Measurements from ENCODE around the gene CRIP2.

The CRIP2 gene

DNA sequence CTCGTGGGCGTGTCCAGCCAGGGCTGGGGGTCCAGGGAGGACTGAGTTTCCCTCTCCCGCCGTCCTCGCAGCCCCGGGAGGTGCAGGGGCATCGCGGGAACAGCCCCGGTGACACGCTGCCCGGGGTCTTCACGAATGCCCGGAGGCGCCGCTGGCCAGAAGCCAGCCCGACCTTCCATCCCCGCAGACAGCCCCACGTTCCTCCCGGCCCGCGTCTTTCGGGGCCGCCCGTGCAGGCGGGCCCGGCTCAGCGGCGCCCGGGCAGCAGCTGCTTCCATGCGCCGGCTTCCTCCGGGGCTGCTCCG is 15.6 kb downstream of the CRIP2 start:
- DNase-seq (ENCODE audit: low spot score) = no peak
- H2BK120ac ChIP-seq (ENCODE audit: low read depth, low read length) = peak overlapping the region; percentile 81
- peaks cover 2 to 11% of the 10 kb centered on the region in 2 donors for H3K36me3 ChIP-seq (replicated peaks in 1 of 2; ENCODE audit: control insufficient read depth in 2 of 2, insufficient read depth in 2 of 2, low read length in 2 of 2)
- peak overlapping the region; percentile 98 for H2AK5ac ChIP-seq (ENCODE audit: low read depth, low read length)
- peak overlapping the region; percentile 97 for H2BK15ac ChIP-seq (ENCODE audit: low read length)
- peak overlapping the region; percentile 96 for H3K27ac ChIP-seq (replicated peaks; ENCODE audit: low read length)
- H3K79me1 ChIP-seq (ENCODE audit: low read depth, low read length) = peaks cover 17% of the 10 kb centered on the region
- H3K23ac ChIP-seq (ENCODE audit: low read depth, low read length, poor library complexity) = no peak overlapping the region
- H3K4ac ChIP-seq (ENCODE audit: low read length) = peak overlapping the region; percentile 37
- H4K91ac ChIP-seq (ENCODE audit: low read depth, low read length, poor library complexity) = no peak overlapping the region
- peak overlapping the region; percentile 98 for H2AFZ ChIP-seq (ENCODE audit: low read length)
- peak overlapping the region; percentile 98 for H3K4me2 ChIP-seq (ENCODE audit: insufficient read depth, low read length, poor library complexity, severe bottlenecking)
- H3K14ac ChIP-seq (ENCODE audit: low read length) = peak overlapping the region; percentile 21
- WGBS, 2 donors (ENCODE audit: extremely low coverage in 2 of 2, insufficient read length in 2 of 2, insufficient replicate concordance in 1 of 2) = no CpG with 5 or more reads among the region's 33 CpGs
- H3K27me3 ChIP-seq (ENCODE audit: control insufficient read depth in 3 of 3, insufficient read depth in 3 of 3, low read depth in 1 of 3, low read length in 3 of 3) = peaks cover 0 to 20% (median 4%) of the 10 kb centered on the region in 3 experiments
- H2BK12ac ChIP-seq (ENCODE audit: low read length) = no peak overlapping the region
- H3K9me3 ChIP-seq (replicated peaks in 1 of 2; ENCODE audit: control insufficient read depth in 2 of 2, insufficient read depth in 1 of 2, low read depth in 1 of 2, low read length in 2 of 2) = no peaks in the 10 kb centered on the region
- H3K9ac ChIP-seq (ENCODE audit: low read depth, low read length, poor library complexity) = peak overlapping the region; percentile 84
- no peak overlapping the region for H4K8ac ChIP-seq (ENCODE audit: low read depth, low read length)
- peak overlapping the region; percentile 98 for H3K18ac ChIP-seq (ENCODE audit: low read length)
- peaks cover 25 to 28% of the 10 kb centered on the region in 2 donors for H3K4me1 ChIP-seq (ENCODE audit: control insufficient read depth in 2 of 2, insufficient read depth in 1 of 2, low read depth in 1 of 2, low read length in 2 of 2)
- peak overlapping the region; percentile 68 to 81 for H3K4me3 ChIP-seq (ENCODE audit: low read length in 2 of 2)
- H2BK5ac ChIP-seq (ENCODE audit: low read length) = peak overlapping the region; percentile 96

DNA sequence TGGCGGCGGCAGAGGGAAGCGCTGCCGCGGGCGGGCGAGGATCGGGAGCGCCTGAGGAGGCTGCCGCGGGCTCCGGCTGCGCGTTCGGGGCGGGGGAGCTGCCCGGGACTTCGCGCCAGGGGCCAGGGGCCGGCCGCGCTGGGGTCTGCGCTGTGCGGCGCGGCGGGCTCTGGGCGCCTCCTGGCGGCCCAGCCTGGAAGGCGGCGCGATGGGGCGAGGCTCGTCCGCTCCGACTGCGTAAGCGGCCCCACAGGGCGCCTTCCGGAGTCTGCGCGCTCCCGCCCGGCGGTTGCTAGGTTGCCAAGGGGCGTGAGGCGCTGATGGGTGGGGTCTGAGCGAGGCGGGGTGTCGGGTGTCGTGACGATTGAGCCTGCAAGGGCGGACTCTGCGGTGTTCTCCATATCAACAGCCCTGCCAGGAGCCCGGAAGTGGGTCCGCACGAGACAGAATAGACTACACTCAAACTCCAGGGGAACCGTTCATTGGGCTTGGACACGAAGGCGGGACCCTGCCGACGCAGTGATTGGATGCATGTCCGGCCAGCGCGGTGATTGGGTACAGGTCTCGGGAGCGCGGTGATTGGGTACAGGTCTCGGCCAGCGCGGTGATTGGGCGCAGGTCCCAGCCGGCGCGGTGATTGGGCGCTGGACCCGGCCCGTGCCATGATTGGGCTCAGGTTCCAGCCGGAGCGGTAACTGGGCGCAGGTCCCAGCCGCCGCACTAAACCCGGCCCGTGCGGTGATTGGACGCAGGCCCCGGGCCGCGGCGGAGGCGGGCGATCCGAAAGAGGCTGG is 16.1 kb downstream of the CRIP2 start, which contains the start of gene TEDC1:
Gene TEDC1, plus strand, starts transcription at position 675 of the 794 bp plus-strand sequence. CDS start 130 bp downstream, outside the sequence.
- H2BK12ac ChIP-seq (ENCODE audit: low read length) = peak within 1 kb of the TSS; percentile 41
- H2BK120ac ChIP-seq (ENCODE audit: low read depth, low read length) = peak within 1 kb of the TSS; percentile 81
- H3K9ac ChIP-seq (ENCODE audit: low read depth, low read length, poor library complexity) = peak within 1 kb of the TSS; percentile 84
- H3K4ac ChIP-seq (ENCODE audit: low read length) = peak within 1 kb of the TSS; percentile 37
- no peak within 1 kb of the TSS for H4K91ac ChIP-seq (ENCODE audit: low read depth, low read length, poor library complexity)
- no peaks in the 10 kb centered on the region for H3K9me3 ChIP-seq (replicated peaks in 1 of 2; ENCODE audit: control insufficient read depth in 2 of 2, insufficient read depth in 1 of 2, low read depth in 1 of 2, low read length in 2 of 2)
- H3K18ac ChIP-seq (ENCODE audit: low read length) = peak within 1 kb of the TSS; percentile 98
- peaks cover 17% of the 10 kb centered on the region for H3K79me1 ChIP-seq (ENCODE audit: low read depth, low read length)
- peak within 1 kb of the TSS; percentile 98 for H2AK5ac ChIP-seq (ENCODE audit: low read depth, low read length)
- peak within 1 kb of the TSS; percentile 97 for H2BK15ac ChIP-seq (ENCODE audit: low read length)
- peak within 1 kb of the TSS; percentile 43 for H3K23ac ChIP-seq (ENCODE audit: low read depth, low read length, poor library complexity)
- peak within 1 kb of the TSS; percentile 74 to 88 for H3K4me3 ChIP-seq (ENCODE audit: low read length in 2 of 2)
- H3K4me2 ChIP-seq (ENCODE audit: insufficient read depth, low read length, poor library complexity, severe bottlenecking) = peak within 1 kb of the TSS; percentile 98
- H4K8ac ChIP-seq (ENCODE audit: low read depth, low read length) = peak within 1 kb of the TSS; percentile 43
- H3K27ac ChIP-seq (replicated peaks; ENCODE audit: low read length) = peak within 1 kb of the TSS; percentile 96
- peak within 1 kb of the TSS; percentile 98 for H2AFZ ChIP-seq (ENCODE audit: low read length)
- peak within 1 kb of the TSS; percentile 21 for H3K14ac ChIP-seq (ENCODE audit: low read length)
- peaks cover 0 to 16% (median 4%) of the 10 kb centered on the region in 3 experiments for H3K27me3 ChIP-seq (ENCODE audit: control insufficient read depth in 3 of 3, insufficient read depth in 3 of 3, low read depth in 1 of 3, low read length in 3 of 3)
- WGBS, 2 donors (ENCODE audit: extremely low coverage in 2 of 2, insufficient read length in 2 of 2, insufficient replicate concordance in 1 of 2) = no CpG with 5 or more reads among the region's 94 CpGs
- H3K36me3 ChIP-seq (replicated peaks in 1 of 2; ENCODE audit: control insufficient read depth in 2 of 2, insufficient read depth in 2 of 2, low read length in 2 of 2) = peaks cover 2 to 11% of the 10 kb centered on the region in 2 donors
- DNase-seq (ENCODE audit: low spot score) = peak; percentile 99
- peak within 1 kb of the TSS; percentile 96 for H2BK5ac ChIP-seq (ENCODE audit: low read length)
- peaks cover 20 to 25% of the 10 kb centered on the region in 2 donors for H3K4me1 ChIP-seq (ENCODE audit: control insufficient read depth in 2 of 2, insufficient read depth in 1 of 2, low read depth in 1 of 2, low read length in 2 of 2)

DNA sequence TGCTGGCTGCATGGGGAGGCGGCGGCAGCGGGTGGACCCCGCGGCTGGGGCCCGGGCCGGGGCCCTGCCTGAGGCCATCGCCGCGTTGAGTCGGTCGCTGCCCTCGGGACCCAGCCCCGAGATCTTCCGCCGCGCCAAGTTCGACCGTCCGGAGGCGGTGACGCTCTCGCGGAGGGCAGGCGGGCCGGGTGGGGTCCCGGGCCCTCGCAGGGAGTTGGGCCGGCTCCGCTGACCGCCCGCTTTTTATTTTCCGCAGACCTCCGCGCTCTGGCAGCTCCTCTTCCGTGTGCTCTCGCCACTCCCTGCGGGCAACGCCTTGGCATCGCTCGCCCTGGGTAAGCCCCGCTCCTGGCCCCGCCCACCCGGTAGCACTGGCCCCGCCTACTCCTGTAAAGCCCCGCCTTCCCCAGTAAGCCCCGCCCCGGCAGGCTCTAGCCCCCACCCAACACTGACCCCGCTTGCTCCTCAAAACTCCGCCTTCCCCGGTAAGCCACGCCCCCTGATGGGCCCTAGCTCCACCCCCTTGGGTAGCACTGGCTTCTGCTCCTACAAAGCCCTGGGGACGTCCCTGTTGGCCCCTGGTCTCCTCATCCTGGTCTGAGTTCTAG is 16.8 kb downstream of the CRIP2 start:
- peak overlapping the region; percentile 84 for H3K9ac ChIP-seq (ENCODE audit: low read depth, low read length, poor library complexity)
- DNase-seq (ENCODE audit: low spot score) = no peak
- peak overlapping the region; percentile 39 for H2BK5ac ChIP-seq (ENCODE audit: low read length)
- peak overlapping the region; percentile 73 for H3K27ac ChIP-seq (replicated peaks; ENCODE audit: low read length)
- no peak overlapping the region for H3K14ac ChIP-seq (ENCODE audit: low read length)
- H2BK120ac ChIP-seq (ENCODE audit: low read depth, low read length) = no peak overlapping the region
- H3K9me3 ChIP-seq (replicated peaks in 1 of 2; ENCODE audit: control insufficient read depth in 2 of 2, insufficient read depth in 1 of 2, low read depth in 1 of 2, low read length in 2 of 2) = no peaks in the 10 kb centered on the region
- peaks cover 17% of the 10 kb centered on the region for H3K79me1 ChIP-seq (ENCODE audit: low read depth, low read length)
- H3K36me3 ChIP-seq (replicated peaks in 1 of 2; ENCODE audit: control insufficient read depth in 2 of 2, insufficient read depth in 2 of 2, low read length in 2 of 2) = peaks cover 2 to 11% of the 10 kb centered on the region in 2 donors
- H3K4me2 ChIP-seq (ENCODE audit: insufficient read depth, low read length, poor library complexity, severe bottlenecking) = peak overlapping the region; percentile 69
- no peak overlapping the region for H4K91ac ChIP-seq (ENCODE audit: low read depth, low read length, poor library complexity)
- peak overlapping the region; percentile 43 for H3K23ac ChIP-seq (ENCODE audit: low read depth, low read length, poor library complexity)
- H3K4ac ChIP-seq (ENCODE audit: low read length) = no peak overlapping the region
- peak overlapping the region; percentile 71 for H3K18ac ChIP-seq (ENCODE audit: low read length)
- peaks cover 16 to 21% of the 10 kb centered on the region in 2 donors for H3K4me1 ChIP-seq (ENCODE audit: control insufficient read depth in 2 of 2, insufficient read depth in 1 of 2, low read depth in 1 of 2, low read length in 2 of 2)
- H2AK5ac ChIP-seq (ENCODE audit: low read depth, low read length) = no peak overlapping the region
- H2BK12ac ChIP-seq (ENCODE audit: low read length) = peak overlapping the region; percentile 41
- peak overlapping the region; percentile 75 for H2BK15ac ChIP-seq (ENCODE audit: low read length)
- WGBS, 2 donors (ENCODE audit: extremely low coverage in 2 of 2, insufficient read length in 2 of 2, insufficient replicate concordance in 1 of 2) = no CpG with 5 or more reads among the region's 53 CpGs
- H3K27me3 ChIP-seq (ENCODE audit: control insufficient read depth in 3 of 3, insufficient read depth in 3 of 3, low read depth in 1 of 3, low read length in 3 of 3) = peaks cover 0 to 9% (median 1%) of the 10 kb centered on the region in 3 experiments
- peak overlapping the region; percentile 98 for H2AFZ ChIP-seq (ENCODE audit: low read length)
- H4K8ac ChIP-seq (ENCODE audit: low read depth, low read length) = peak overlapping the region; percentile 43
- peak overlapping the region; percentile 74 to 88 for H3K4me3 ChIP-seq (ENCODE audit: low read length in 2 of 2)
